Nucleus accumbens (tissue), 56 donors: ENCODE data around the gene TYSND1.
"Not testable (repeated sequence)": the region's sequence is repeated elsewhere in the genome, so short reads cannot be mapped to it uniquely, and the experiment has no call there.

Experiments
- DNase-seq, 56 donors: peaks; one replicate each; lab custom pipeline; 2025; lab: John Stamatoyannopoulos, UW

Gene TYSND1

GRCh38 chr10:70112071-70112470 lies 34.4 kb downstream of the TYSND1 start:
- DNase-seq: no peak

- DNase-seq: no peak
These were observed 35.0 kb downstream of the TYSND1 start for GRCh38 chr10:70111496-70111895.

GRCh38 chr10:70109064-70109729 lies 37.3 kb downstream of the TYSND1 start:
- DNase-seq: no peak

GRCh38 chr10:70106958-70107791 lies 39.3 kb downstream of the TYSND1 start:
- peak in 3 of 56 donors; percentile 4 to 27 (median 9) for DNase-seq

- DNase-seq: no peak
These were observed 44.8 kb downstream of the TYSND1 start for GRCh38 chr10:70101668-70102067.

- not testable (repeated sequence) for DNase-seq
These were observed 45.4 kb downstream of the TYSND1 start for GRCh38 chr10:70101068-70101562.

- DNase-seq: no peak
These were observed 48.2 kb downstream of the TYSND1 start for GRCh38 chr10:70098271-70098670.

- DNase-seq: no peak
These were observed 49.0 kb downstream of the TYSND1 start for GRCh38 chr10:70097459-70097858.

GRCh38 chr10:70096705-70097420 lies 49.6 kb downstream of the TYSND1 start:
- no peak for DNase-seq

- DNase-seq: no peak
These were observed 50.3 kb downstream of the TYSND1 start for GRCh38 chr10:70096016-70096704.

GRCh38 chr10:70094250-70094649 lies 52.2 kb downstream of the TYSND1 start:
- no peak for DNase-seq

- DNase-seq: no peak
These were observed 53.1 kb downstream of the TYSND1 start for GRCh38 chr10:70093335-70093944.

GRCh38 chr10:70092389-70092718 lies 54.1 kb downstream of the TYSND1 start:
- DNase-seq: no peak

GRCh38 chr10:70090951-70091350 lies 55.5 kb downstream of the TYSND1 start:
- DNase-seq: no peak

- DNase-seq: no peak
These were observed 56.5 kb downstream of the TYSND1 start for GRCh38 chr10:70090013-70090412.

- DNase-seq: no peak
These were observed 58.2 kb downstream of the TYSND1 start for GRCh38 chr10:70088308-70088698.
